SU-DHL-6 (cell line): ENCODE measurements around the gene APOL4.

Experiments
- EZH2phosphoT487 ChIP-seq: fragments of 200-600 bp; sonication (generic), shearing (Covaris generic); conservative IDR thresholded peaks from 2 replicates; pipeline ENCODE4 v1.6.1; 2018; ENCODE audit warnings: mild to moderate bottlenecking, antibody characterized with exemption, low read length, moderate library complexity, mixed read lengths
- TF ChIP-seq, protein P1 (sequence below): fragments of 200-600 bp; sonication (generic); IDR thresholded peaks from one replicate; pipeline ENCODE4 v1.5.1; 2017; ENCODE audit warnings: antibody characterized with exemption, mild to moderate bottlenecking, low read length, moderate library complexity; ENCODE audit not compliant: insufficient read depth, poor library complexity, severe bottlenecking

- TF ChIP-seq, protein P1, sequence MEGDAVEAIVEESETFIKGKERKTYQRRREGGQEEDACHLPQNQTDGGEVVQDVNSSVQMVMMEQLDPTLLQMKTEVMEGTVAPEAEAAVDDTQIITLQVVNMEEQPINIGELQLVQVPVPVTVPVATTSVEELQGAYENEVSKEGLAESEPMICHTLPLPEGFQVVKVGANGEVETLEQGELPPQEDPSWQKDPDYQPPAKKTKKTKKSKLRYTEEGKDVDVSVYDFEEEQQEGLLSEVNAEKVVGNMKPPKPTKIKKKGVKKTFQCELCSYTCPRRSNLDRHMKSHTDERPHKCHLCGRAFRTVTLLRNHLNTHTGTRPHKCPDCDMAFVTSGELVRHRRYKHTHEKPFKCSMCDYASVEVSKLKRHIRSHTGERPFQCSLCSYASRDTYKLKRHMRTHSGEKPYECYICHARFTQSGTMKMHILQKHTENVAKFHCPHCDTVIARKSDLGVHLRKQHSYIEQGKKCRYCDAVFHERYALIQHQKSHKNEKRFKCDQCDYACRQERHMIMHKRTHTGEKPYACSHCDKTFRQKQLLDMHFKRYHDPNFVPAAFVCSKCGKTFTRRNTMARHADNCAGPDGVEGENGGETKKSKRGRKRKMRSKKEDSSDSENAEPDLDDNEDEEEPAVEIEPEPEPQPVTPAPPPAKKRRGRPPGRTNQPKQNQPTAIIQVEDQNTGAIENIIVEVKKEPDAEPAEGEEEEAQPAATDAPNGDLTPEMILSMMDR: no peak
- no peak for TF ChIP-seq EZH2phosphoT487
Observed at GRCh38 chr22:36162127-36163034, 39.2 kb downstream of the APOL4 start.
